Thoracic aorta (tissue), 2 donors: ENCODE results near the gene USP46. TPM values are rescaled to one million over a fixed set of nuclear protein-coding genes. Genes with fewer than 3 reads are reported as not detected.

Experiments
- ATAC-seq: fragments of 150-250 bp; one replicate; pipeline ENCODE4 v1.8.0; 2017; ENCODE audit warnings: low read depth; ENCODE audit not compliant: insufficient number of reproducible peaks, low FRiP score
- DNase-seq: peaks from one replicate; pipeline ENCODE4 v3.0.0-alpha.2; 2020; ENCODE audit warnings: low spot score
- H3K27ac ChIP-seq, 2 donors: fragments of 200-600 bp; sonication (generic); 1 replicate in 1 of 2; 2 replicates in 1 of 2; pipeline ENCODE4 v1.5.1; 2016; ENCODE audit warnings: mild to moderate bottlenecking in 2 of 2, moderate library complexity in 2 of 2
- H3K27me3 ChIP-seq: fragments of 200-600 bp; sonication (generic); replicated peaks from 2 replicates; pipeline ENCODE4 v1.6.0; 2016; ENCODE audit warnings: mild to moderate bottlenecking; ENCODE audit not compliant: insufficient read depth
- H3K36me3 ChIP-seq: fragments of 200-600 bp; sonication (generic); one replicate; pipeline ENCODE4 v1.5.1; 2016
- H3K4me1 ChIP-seq, 2 donors: fragments of 200-600 bp; sonication (generic); 1 replicate in 1 of 2; 2 replicates in 1 of 2; pipeline versions ENCODE4 v1.5.1 to v1.6.0; 2016; ENCODE audit warnings: low read depth in 2 of 2, mild to moderate bottlenecking in 1 of 2; ENCODE audit not compliant: control insufficient read depth in 1 of 2
- H3K4me3 ChIP-seq: fragments of 200-600 bp; sonication (generic); 2 replicates; pipeline ENCODE4 v1.5.1; 2016; ENCODE audit warnings: mild to moderate bottlenecking
- H3K9me3 ChIP-seq: fragments of 200-600 bp; sonication (generic); 2 replicates; pipeline ENCODE4 v1.5.1; 2016
- total RNA-seq, 2 donors: library from RNA; depleted of rRNA; stranded (reverse); fragments of >200 nt; gene quantifications; one replicate each; pipeline versions ENCODE4 v1.1.0 to v1.2.3, GENCODE V29; 2016
- TF ChIP-seq, protein P1 (sequence below): fragments of 200-600 bp; sonication (generic); IDR thresholded peaks from one replicate; pipeline ENCODE4 v1.5.1; 2019; ENCODE audit warnings: antibody characterized with exemption

USP46 gene
- total RNA-seq, 2 donors from 2014 or later: 12.2 to 15.5 TPM

GRCh38 chr4:52618795-52619590 is 40.1 kb downstream of the USP46 start:
- H3K9me3 ChIP-seq: no peaks in the 10 kb centered on the region
- TF ChIP-seq, protein P1, sequence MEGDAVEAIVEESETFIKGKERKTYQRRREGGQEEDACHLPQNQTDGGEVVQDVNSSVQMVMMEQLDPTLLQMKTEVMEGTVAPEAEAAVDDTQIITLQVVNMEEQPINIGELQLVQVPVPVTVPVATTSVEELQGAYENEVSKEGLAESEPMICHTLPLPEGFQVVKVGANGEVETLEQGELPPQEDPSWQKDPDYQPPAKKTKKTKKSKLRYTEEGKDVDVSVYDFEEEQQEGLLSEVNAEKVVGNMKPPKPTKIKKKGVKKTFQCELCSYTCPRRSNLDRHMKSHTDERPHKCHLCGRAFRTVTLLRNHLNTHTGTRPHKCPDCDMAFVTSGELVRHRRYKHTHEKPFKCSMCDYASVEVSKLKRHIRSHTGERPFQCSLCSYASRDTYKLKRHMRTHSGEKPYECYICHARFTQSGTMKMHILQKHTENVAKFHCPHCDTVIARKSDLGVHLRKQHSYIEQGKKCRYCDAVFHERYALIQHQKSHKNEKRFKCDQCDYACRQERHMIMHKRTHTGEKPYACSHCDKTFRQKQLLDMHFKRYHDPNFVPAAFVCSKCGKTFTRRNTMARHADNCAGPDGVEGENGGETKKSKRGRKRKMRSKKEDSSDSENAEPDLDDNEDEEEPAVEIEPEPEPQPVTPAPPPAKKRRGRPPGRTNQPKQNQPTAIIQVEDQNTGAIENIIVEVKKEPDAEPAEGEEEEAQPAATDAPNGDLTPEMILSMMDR: no peak
- peaks cover 6 to 17% of the 10 kb centered on the region in 2 donors for H3K4me1 ChIP-seq
- H3K27me3 ChIP-seq: no peaks in the 10 kb centered on the region
- H3K27ac ChIP-seq: no peak overlapping the region
- ATAC-seq: no peak
- H3K36me3 ChIP-seq: no peaks in the 10 kb centered on the region
- DNase-seq: no peak
- no peak overlapping the region for H3K4me3 ChIP-seq

GRCh38 chr4:52617336-52618020 is 41.6 kb downstream of the USP46 start:
- Histone ChIP-seq H3K9me3 (no peaks in the 10 kb centered on the region), H3K27me3 (no peaks in the 10 kb centered on the region), H3K27ac (no peak overlapping the region), H3K4me1 (peaks cover 6 to 28% of the 10 kb centered on the region in 2 donors), H3K36me3 (no peaks in the 10 kb centered on the region), H3K4me3 (no peak overlapping the region)
- DNase-seq (no peak), ATAC-seq (no peak)
- TF ChIP-seq, protein P1: no peak

GRCh38 chr4:52614241-52614640 is 44.9 kb downstream of the USP46 start:
- ATAC-seq: no peak
- Histone ChIP-seq H3K27ac (no peak overlapping the region), H3K4me1 (peaks cover 3 to 22% of the 10 kb centered on the region in 2 donors), H3K9me3 (no peaks in the 10 kb centered on the region), H3K27me3 (no peaks in the 10 kb centered on the region), H3K36me3 (peaks cover 3% of the 10 kb centered on the region), H3K4me3 (no peak overlapping the region)
- TF ChIP-seq, protein P1: no peak
- DNase-seq: no peak

GRCh38 chr4:52612341-52612740 is 46.8 kb downstream of the USP46 start:
- H3K4me3 ChIP-seq: no peak overlapping the region
- H3K27me3 ChIP-seq: no peaks in the 10 kb centered on the region
- H3K4me1 ChIP-seq: peaks cover 0 to 10% of the 10 kb centered on the region in 2 donors
- ATAC-seq: no peak
- H3K36me3 ChIP-seq: peaks cover 5% of the 10 kb centered on the region
- no peak for DNase-seq
- H3K27ac ChIP-seq: no peak overlapping the region
- TF ChIP-seq, protein P1: no peak
- no peaks in the 10 kb centered on the region for H3K9me3 ChIP-seq

GRCh38 chr4:52611030-52611555 is 48.0 kb downstream of the USP46 start:
- Histone ChIP-seq H3K27ac (no peak overlapping the region), H3K4me1 (peaks cover 0 to 15% of the 10 kb centered on the region in 2 donors), H3K9me3 (no peaks in the 10 kb centered on the region), H3K27me3 (no peaks in the 10 kb centered on the region), H3K4me3 (no peak overlapping the region), H3K36me3 (peaks cover 5% of the 10 kb centered on the region)
- DNase-seq: no peak
- TF ChIP-seq, protein P1: no peak
- ATAC-seq: no peak
